Inferior parietal cortex (tissue), 1 donor: ENCODE data around the gene CCDC85B.
"Not testable (repeated sequence)": the region's sequence is repeated elsewhere in the genome, so short reads cannot be mapped to it uniquely, and the experiment has no call there.

ENCODE experiments used
- DNase-seq: peaks from one replicate; pipeline ENCODE4 v3.0.0-alpha.2; 2016; ENCODE audit errors: extremely low spot score

Gene CCDC85B

GRCh38 chr11:65890324-65891218, at the start of gene CCDC85B:
Gene CCDC85B (plus strand): TSS chr11:65890673. CDS start chr11:65890784, 111 bp downstream.
- peak; percentile 97 for DNase-seq

GRCh38 chr11:65842144-65842543, 48.3 kb upstream of the CCDC85B start:
- DNase-seq = no peak

- no peak for DNase-seq
Observed at GRCh38 chr11:65843811-65844210, 46.7 kb upstream of the CCDC85B start.

- DNase-seq = no peak
Observed at GRCh38 chr11:65844231-65844872, 46.1 kb upstream of the CCDC85B start.

- no peak for DNase-seq
Observed at GRCh38 chr11:65847746-65848145, 42.7 kb upstream of the CCDC85B start.

DNA sequence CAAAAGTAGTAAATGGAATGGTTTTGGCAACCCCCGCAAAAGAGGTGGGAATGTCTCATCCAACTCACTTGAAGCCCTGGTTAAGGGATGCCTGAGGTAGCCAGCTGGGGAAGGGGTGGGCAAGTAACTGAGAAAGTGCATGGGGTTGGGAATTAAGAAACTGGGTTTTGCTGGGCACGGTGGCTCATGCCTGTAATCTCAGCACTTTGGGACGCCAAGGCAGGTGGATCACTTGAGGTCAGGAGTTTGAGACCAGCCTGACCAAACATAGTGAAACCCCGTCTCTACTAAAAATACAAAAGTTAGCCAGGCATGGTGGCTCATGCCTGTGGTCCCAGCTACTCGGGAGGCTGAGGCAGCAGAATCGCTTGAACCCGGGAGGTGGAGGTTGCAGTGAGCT, 41.8 kb upstream of the CCDC85B start:
- not testable (repeated sequence) for DNase-seq

- no peak for DNase-seq
Observed at GRCh38 chr11:65849366-65849765, 41.1 kb upstream of the CCDC85B start.

DNA sequence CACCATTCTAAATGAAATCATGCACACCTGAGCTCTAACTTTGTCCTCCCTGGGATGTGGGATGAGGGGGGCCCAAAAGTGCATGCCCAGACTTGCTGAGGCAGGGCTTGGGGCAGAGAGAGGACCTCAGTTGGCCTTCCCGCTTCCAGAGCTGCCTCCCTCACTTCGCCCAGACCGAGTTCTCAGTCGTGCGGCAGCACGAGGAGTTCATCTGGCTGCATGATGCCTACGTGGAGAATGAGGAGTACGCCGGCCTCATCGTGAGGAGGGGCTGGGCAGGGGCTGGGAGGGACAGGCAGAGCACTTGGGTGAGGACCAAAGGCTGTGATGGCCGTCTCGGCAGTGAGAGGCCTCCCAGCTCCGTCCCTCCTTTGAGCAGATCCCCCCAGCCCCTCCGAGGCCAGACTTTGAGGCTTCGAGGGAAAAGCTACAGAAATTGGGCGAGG, 40.7 kb upstream of the CCDC85B start:
- no peak for DNase-seq

DNA sequence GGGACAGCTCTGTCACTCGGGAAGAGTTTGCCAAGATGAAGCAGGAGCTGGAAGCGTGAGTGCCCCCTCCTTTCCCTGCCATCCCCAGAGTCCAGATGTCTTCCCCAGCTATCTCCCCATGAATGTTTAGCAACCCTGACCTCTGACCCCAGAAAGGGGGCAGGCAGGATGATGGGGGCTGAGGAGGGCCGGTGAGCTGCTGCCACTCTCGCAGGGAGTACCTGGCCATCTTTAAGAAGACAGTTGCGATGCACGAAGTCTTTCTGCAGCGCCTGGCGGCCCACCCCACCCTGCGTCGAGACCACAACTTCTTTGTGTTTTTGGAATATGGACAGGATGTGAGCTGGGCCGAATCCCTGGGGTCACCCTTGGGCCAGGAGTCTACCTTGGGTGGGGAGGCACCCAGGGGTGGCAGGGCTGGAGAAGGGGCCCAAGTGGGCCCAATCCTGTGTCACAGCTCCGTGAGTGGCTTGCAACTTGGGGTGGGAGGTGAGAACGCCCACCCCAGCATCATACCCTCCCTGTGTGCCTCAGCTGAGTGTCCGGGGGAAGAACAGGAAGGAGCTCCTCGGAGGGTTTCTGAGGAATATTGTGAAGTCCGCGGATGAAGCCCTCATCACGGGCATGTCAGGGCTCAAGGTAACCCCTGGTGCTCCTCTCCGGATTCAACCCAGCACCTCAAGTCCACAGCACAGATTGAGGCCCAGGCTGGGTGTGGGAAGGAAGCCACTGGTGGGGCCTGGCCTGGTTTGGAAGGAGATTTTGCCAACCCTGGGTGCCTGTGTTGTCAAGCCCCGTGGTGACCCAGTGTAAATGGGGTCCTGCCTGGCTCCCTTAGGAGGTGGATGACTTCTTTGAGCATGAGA, 40.0 kb upstream of the CCDC85B start:
- no peak for DNase-seq

GRCh38 chr11:65851083-65851579, 39.3 kb upstream of the CCDC85B start:
- no peak for DNase-seq

- no peak for DNase-seq
Observed at GRCh38 chr11:65851811-65852507, 38.5 kb upstream of the CCDC85B start.

- DNase-seq = no peak
Observed at GRCh38 chr11:65852508-65853245, 37.8 kb upstream of the CCDC85B start.

- no peak for DNase-seq
Observed at GRCh38 chr11:65853246-65853979, 37.1 kb upstream of the CCDC85B start.

- no peak for DNase-seq
Observed at GRCh38 chr11:65854161-65854592, 36.3 kb upstream of the CCDC85B start.

DNA sequence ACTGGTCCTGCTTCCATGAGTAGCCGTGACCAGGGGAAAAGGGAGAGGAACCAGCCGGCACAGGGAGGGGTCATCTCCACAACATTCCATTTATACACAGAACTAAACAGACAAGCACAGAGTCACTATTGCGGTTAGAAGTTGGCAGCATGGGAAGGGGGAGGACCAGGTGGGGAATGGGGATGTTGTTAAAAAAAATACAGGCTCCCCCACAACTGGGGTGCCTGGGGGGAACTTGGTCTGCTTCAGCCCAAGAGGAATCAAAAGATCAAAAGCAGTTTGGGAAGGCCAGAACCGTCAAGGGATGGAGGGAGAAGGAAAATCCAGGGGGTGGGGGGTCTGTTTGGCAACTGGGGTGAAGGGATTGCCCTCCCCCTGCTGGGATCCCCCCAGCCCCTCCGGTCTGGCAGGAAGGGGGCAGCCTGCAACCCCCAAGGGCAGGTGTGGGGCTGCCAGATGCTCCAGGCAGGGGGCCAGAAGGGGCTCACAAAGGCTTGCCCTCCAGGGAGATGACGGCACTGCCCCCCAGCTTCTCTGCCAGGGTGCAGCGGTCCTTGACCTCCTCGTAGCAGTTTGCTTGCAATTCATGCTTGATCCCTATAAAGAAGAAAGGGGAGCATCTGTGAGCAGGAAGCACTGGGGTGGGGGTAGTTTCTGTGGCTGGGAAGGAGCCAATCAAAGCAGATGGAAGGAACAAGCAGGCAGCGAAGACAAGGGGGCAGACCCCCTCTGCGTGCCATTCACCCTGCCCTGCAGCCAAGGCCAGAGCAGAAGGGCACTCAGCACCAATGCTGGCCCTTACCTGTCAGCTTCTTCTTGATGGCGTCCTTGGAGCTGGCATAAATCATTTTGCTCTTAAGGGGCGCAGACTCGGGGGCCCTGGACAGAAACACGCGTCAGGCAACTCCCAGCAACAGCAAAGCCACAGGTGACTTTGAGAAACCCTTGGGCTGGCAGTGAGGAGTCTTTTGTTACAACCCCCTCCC, 35.3 kb upstream of the CCDC85B start:
- DNase-seq = no peak

GRCh38 chr11:65855927-65856363, 34.5 kb upstream of the CCDC85B start:
- DNase-seq = no peak

DNA sequence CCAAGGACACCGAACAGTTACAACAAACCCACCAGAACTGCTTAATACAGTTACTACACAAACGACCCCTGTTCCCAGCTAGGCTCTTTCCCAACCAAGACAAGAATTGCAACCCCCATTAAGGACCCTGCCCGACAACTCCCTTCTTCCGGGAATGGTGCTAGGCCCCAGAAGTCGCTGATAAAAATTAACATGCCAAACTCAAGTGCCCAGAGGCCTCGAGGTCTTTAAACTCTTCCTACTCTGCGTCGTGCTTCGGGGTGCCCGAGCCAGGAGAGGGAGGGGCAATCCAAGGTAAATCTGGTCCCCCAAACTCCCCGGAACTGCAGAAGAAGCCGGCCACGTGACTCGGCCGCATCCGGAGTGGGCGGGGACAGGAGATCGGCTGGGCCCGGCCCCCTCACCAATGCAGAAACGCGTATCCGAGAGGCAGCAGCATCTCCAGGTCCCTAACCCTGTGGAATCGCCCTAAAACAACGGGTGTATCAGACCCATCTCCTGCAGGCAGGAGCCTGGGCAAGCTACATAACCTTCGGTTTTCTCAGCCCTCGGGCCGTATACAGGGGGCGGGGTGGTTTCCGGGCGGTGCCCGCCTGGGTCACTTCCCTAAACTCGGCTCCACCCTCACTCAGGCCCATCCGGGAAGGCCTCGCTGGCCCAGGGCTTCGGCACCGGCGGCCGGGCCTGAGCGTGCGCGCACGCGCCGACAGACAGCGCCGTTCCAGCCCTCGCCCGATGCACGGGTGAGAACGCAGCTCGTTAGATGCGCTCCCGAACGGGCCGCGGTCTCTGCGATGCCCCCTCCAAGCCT, 33.6 kb upstream of the CCDC85B start:
- peak; percentile 61 for DNase-seq

DNA sequence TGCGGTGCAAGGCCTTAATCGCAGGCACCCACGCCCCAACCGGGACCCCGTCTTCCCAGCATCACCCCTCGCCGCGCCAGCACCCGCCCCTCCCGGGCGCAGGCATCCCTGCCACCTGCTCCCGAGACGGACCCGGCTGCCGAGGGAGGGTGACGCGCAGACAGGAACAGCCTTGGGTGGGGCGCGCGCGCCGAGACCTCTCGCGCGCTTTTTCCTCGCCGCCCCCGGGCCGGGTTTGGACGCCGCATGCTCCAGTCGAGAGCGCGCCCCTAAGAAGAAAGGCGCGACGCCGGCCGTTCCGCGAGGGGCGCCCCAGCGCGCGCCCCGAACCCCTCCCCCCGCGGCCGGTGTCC, 33.0 kb upstream of the CCDC85B start:
- peak; percentile 48 for DNase-seq
